Measurements from ENCODE around the gene NQO2.

DNA sequence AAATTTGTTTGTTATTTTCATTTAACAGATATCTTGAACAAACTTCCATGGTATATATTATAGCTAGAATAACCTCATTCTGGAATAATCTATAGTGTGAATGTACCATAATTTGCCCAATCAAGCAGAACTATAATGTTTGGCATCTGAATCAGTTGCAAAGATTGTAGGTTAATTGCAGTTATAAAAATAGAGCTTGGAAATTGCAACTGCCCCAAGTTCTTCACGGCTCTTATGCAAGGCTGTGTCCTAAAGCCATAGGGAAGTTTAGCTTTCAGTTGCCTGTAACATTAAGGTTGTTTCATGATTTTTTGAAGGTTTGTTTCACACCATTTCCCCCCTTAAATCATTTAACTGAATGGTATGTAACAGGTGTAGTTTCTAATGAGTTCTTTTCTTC lies 19.4 kb downstream of the NQO2 start:
- no peak for TF ChIP-seq TAF1 (IDR thresholded peaks at IDR 0.05; ENCODE audit: borderline replicate concordance, insufficient read depth, low read length)
- TF ChIP-seq, protein P1, sequence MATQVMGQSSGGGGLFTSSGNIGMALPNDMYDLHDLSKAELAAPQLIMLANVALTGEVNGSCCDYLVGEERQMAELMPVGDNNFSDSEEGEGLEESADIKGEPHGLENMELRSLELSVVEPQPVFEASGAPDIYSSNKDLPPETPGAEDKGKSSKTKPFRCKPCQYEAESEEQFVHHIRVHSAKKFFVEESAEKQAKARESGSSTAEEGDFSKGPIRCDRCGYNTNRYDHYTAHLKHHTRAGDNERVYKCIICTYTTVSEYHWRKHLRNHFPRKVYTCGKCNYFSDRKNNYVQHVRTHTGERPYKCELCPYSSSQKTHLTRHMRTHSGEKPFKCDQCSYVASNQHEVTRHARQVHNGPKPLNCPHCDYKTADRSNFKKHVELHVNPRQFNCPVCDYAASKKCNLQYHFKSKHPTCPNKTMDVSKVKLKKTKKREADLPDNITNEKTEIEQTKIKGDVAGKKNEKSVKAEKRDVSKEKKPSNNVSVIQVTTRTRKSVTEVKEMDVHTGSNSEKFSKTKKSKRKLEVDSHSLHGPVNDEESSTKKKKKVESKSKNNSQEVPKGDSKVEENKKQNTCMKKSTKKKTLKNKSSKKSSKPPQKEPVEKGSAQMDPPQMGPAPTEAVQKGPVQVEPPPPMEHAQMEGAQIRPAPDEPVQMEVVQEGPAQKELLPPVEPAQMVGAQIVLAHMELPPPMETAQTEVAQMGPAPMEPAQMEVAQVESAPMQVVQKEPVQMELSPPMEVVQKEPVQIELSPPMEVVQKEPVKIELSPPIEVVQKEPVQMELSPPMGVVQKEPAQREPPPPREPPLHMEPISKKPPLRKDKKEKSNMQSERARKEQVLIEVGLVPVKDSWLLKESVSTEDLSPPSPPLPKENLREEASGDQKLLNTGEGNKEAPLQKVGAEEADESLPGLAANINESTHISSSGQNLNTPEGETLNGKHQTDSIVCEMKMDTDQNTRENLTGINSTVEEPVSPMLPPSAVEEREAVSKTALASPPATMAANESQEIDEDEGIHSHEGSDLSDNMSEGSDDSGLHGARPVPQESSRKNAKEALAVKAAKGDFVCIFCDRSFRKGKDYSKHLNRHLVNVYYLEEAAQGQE (IDR thresholded peaks at IDR 0.05; ENCODE audit: insufficient read depth in 1 of 2, low read depth in 2 of 2, low read length in 2 of 2): no peak
- no peak for TF ChIP-seq POLR2AphosphoS5 (IDR thresholded peaks at IDR 0.05; ENCODE audit: low read depth, low read length)
- TF ChIP-seq SIN3A (IDR thresholded peaks at IDR 0.05; ENCODE audit: borderline replicate concordance, insufficient read depth, low read length): no peak
- TF ChIP-seq FOXP2 (optimal IDR thresholded peaks at IDR 0.05; ENCODE audit: borderline replicate concordance, extremely low read depth, extremely low read length, insufficient read depth): no peak

Measured in PFSK-1 (cell line).